Muscle layer of colon (tissue), 2 donors: Measurements from ENCODE around the gene DHX8.
"Not testable (repeated sequence)": the region's sequence is repeated elsewhere in the genome, so short reads cannot be mapped to it uniquely, and the experiment has no call there.

Source experiments
- H3K27ac ChIP-seq: one replicate; pipeline ENCODE4 v1.7.0; 2013; ENCODE audit warnings: low read depth, mild to moderate bottlenecking, low read length, moderate library complexity
- H3K27me3 ChIP-seq, 2 donors: one replicate each; pipeline ENCODE4 v1.7.0; 2013; ENCODE audit warnings: low read length in 2 of 2, mild to moderate bottlenecking in 2 of 2; ENCODE audit not compliant: insufficient read depth in 2 of 2, control insufficient read depth in 1 of 2
- H3K36me3 ChIP-seq: one replicate; pipeline ENCODE4 v1.7.0; 2013; ENCODE audit warnings: mild to moderate bottlenecking, low read length; ENCODE audit not compliant: insufficient read depth
- H3K4me1 ChIP-seq: one replicate; pipeline ENCODE4 v1.7.0; 2013; ENCODE audit warnings: mild to moderate bottlenecking, low read length; ENCODE audit not compliant: insufficient read depth
- H3K4me3 ChIP-seq, 2 donors: one replicate each; pipeline ENCODE4 v1.7.0; 2013; ENCODE audit warnings: low read length in 2 of 2, low read depth in 1 of 2, mild to moderate bottlenecking in 1 of 2, moderate library complexity in 1 of 2
- H3K9ac ChIP-seq: one replicate; pipeline ENCODE4 v1.7.0; 2013; ENCODE audit warnings: low read length
- H3K9me3 ChIP-seq: one replicate; pipeline ENCODE4 v1.7.0; 2013; ENCODE audit warnings: mild to moderate bottlenecking, low read length
- donor health status: abdominal sarcoma.
- donor health status: Adenocarcinoma of cecum.

Gene DHX8

DNA sequence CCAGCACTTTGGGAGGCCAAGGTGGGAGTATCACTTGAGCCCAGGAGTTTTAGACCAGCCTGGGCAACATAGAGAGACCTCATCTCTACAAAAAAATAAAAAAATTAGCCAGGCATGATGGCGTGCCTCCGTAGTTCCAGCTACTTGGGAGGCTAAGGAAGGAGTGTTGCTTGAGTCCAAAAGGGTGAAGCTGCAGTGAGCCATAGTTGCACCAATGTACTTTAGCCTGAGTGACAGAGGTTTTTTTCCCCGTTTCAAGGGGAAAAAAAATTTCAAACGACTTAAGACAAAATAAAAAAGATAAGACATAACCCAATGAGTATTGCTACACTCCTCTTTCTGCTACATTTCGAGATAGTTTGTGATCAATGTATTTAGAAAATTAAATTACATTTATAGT is 6.8 kb downstream of the DHX8 start:
- H3K4me1 ChIP-seq = peaks cover 4% of the 10 kb centered on the region
- H3K27ac ChIP-seq = no peak overlapping the region
- peaks cover 44% of the 10 kb centered on the region for H3K36me3 ChIP-seq
- no peak overlapping the region for H3K4me3 ChIP-seq
- H3K9me3 ChIP-seq = no peaks in the 10 kb centered on the region
- H3K9ac ChIP-seq = no peak overlapping the region
- H3K27me3 ChIP-seq = no peaks in the 10 kb centered on the region

DNA sequence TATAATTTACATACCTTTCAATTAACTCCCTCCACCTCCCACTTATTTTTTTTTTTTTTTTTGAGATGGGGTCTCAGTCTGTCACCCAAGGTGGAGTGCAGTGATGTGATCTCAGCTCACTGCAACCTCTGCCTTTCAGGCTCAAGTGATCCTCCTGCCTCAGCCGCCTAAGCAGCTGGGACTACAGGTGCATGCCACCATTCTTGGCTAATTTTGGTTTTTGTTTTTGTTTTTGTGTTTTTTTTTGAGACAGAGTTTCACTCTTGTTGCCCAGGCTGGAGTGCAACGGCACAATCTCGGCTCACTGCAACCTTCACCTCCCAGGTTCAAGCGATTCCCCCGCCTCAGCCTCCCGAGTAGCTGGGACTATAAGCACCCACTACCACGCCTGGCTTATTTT is 25.7 kb downstream of the DHX8 start:
- not testable (repeated sequence) for H3K27me3 ChIP-seq, H3K4me3 ChIP-seq
- H3K36me3 ChIP-seq = peaks cover 68% of the 10 kb centered on the region

DNA sequence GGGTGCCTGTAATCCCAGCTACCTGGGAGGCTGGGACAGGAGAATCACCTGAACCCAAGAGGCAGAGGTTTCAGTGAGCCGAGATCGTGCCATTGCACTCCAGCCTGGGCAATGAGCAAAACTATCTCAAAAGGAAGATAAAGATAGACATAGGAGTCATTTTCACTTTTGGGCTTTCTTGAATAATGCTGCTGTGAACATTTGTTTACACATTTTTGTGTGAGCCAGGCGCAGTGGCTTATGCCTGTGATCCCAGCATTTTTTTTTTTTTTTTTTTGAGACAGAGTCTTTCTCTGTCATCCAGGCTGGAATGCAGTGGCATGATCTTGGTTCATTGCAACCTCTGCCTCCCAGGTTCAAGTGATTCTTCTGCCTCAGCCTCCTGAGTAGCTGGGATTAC is 27.4 kb downstream of the DHX8 start:
- not testable (repeated sequence) for H3K27ac ChIP-seq, H3K9ac ChIP-seq, H3K9me3 ChIP-seq, H3K27me3 ChIP-seq, H3K4me1 ChIP-seq, H3K4me3 ChIP-seq
- H3K36me3 ChIP-seq = peaks cover 61% of the 10 kb centered on the region

More for the DNA sequence above, 25.7 kb downstream of the DHX8 start:
- H3K9me3 ChIP-seq, H3K27ac ChIP-seq, H3K4me1 ChIP-seq, H3K9ac ChIP-seq: not testable (repeated sequence)

DNA sequence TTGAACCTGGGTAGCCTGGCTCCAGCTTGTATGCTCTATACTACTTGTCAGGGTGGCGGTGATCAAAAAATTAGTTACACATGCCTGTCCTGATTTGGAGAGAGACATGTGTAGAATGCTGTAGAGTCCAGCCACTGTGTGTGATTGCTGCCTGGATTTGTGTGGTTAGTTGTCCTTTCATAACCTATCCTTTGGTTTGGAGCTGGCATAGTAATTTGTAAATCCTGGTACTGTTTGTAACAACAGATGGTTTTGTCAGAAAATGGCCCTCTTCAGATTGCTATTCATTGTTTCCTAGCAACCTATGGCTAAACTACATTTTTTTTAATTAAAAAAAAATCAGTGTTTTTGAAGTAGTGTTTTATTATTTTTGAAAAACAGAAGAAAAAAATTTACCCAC is 31.9 kb downstream of the DHX8 start:
- H3K27ac ChIP-seq = no peak overlapping the region
- no peaks in the 10 kb centered on the region for H3K4me1 ChIP-seq
- no peak overlapping the region for H3K4me3 ChIP-seq
- no peaks in the 10 kb centered on the region for H3K27me3 ChIP-seq
- no peak overlapping the region for H3K9ac ChIP-seq
- no peaks in the 10 kb centered on the region for H3K9me3 ChIP-seq
- peaks cover 70% of the 10 kb centered on the region for H3K36me3 ChIP-seq

DNA sequence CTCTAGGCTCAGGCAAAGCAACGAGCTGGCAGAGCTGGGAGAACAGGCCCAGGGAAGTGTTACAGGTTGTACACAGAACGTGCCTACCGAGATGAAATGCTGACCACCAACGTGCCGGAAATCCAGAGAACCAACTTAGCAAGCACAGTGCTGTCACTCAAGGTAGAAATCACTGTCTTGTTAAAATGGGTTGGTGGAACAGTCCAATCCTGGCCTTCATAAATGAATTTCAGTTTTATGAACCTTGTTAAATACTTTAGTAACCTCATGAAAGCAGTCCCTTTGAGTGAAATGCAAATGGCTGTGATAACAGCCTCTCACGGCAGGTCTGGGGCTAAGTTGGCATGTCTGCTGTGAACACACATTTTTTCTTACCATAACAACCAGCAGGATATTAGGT is 33.4 kb downstream of the DHX8 start:
- H3K27ac ChIP-seq = no peak overlapping the region
- no peak overlapping the region for H3K9ac ChIP-seq

DNA sequence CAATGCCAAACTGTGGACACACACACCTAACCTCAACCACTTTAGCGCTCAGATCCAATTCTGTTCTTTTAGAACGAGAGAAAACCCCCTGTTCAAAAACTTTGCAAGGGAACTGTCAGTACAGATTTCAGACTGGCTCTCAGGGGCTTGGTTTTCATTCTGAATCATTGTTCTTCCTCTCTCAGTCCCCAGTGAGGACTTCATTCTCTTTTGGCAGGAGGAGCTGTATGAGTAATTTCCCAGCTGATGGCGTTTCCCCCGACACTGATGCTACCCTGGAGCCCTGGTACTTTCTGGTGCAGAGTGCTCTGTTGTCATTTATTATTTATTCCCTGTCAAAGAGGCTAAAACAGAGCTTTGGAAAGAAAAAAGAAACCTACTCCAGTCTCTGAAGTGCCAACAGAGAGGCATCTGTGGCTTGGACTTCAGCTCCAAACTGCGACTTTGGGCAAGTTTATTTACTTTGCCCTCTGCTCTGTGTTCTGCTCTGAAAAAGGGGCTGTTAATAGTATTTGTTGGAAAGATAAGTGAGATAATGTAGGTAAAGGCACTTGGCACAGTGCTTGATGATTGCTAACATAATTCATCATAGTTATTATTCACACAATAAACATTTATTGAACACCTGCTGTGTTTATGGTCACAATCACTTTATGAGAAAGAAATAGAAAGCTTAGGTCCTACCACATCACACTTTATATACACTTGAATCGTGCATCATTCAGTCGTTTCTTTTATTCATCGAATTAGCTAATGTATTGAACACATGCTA is 34.0 kb downstream of the DHX8 start:
- Histone ChIP-seq H3K36me3 (peaks cover 78% of the 10 kb centered on the region), H3K9ac (no peak overlapping the region), H3K9me3 (no peaks in the 10 kb centered on the region), H3K4me3 (no peak overlapping the region), H3K27ac (no peak overlapping the region), H3K4me1 (no peaks in the 10 kb centered on the region), H3K27me3 (no peaks in the 10 kb centered on the region)

More for the DNA sequence above, 33.4 kb downstream of the DHX8 start:
- no peaks in the 10 kb centered on the region for H3K4me1 ChIP-seq
- H3K27me3 ChIP-seq = no peaks in the 10 kb centered on the region
- no peaks in the 10 kb centered on the region for H3K9me3 ChIP-seq
- peaks cover 76% of the 10 kb centered on the region for H3K36me3 ChIP-seq
- no peak overlapping the region for H3K4me3 ChIP-seq

DNA sequence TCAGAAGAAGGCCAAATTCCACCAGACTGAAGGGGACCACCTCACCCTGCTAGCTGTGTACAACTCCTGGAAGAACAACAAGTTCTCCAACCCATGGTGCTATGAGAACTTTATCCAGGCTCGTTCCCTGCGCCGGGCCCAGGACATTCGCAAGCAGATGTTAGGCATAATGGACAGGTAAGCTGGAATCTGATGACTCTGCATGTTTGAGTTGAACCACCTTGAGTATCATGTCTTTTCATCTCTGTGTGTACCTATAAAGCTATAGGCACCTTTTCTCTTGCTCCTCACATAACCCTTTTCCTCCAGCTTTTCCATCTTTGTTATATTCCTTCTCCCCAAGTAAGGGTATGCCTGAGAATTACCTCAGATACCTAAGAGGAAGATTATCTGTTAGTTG is 37.6 kb downstream of the DHX8 start:
- peaks cover 94% of the 10 kb centered on the region for H3K36me3 ChIP-seq
- no peaks in the 10 kb centered on the region for H3K4me1 ChIP-seq
- no peak overlapping the region for H3K9ac ChIP-seq
- no peaks in the 10 kb centered on the region for H3K9me3 ChIP-seq
- no peaks in the 10 kb centered on the region for H3K27me3 ChIP-seq
- no peak overlapping the region for H3K27ac ChIP-seq
- no peak overlapping the region for H3K4me3 ChIP-seq

DNA sequence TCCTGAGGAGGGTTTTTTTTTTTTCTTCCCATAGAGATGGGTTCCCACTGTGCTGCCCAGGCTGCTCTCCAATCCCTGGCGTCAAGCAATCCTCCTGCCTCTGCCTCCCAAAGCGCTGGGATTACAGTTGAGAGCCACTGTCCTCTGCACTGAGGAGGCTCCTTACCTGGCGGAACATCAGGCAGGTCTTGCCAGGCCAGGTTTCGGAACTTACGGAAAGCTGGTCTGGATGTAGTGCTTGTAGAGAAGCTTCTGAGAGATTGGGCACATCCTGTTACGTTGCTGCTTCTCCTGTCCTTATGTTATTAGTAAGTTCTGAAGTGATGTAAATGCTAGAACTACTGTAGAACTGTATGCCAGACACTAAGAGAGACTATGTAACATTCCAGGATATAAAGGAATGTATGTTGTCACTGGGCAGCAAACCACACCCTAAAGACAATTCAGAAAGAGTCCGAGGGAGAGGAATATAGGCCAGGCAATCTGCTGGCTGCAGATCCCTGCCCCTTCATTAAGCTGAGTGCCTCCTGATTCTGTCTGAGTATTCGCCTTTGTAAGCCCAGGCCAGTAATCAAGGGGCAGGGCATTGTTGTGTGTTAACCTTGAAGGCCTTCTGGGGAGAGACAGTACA is 41.3 kb downstream of the DHX8 start:
- Histone ChIP-seq H3K27me3 (no peaks in the 10 kb centered on the region), H3K4me1 (peaks cover 3% of the 10 kb centered on the region), H3K9me3 (no peaks in the 10 kb centered on the region), H3K4me3 (no peak overlapping the region), H3K27ac (no peak overlapping the region), H3K9ac (no peak overlapping the region), H3K36me3 (peaks cover 69% of the 10 kb centered on the region)

DNA sequence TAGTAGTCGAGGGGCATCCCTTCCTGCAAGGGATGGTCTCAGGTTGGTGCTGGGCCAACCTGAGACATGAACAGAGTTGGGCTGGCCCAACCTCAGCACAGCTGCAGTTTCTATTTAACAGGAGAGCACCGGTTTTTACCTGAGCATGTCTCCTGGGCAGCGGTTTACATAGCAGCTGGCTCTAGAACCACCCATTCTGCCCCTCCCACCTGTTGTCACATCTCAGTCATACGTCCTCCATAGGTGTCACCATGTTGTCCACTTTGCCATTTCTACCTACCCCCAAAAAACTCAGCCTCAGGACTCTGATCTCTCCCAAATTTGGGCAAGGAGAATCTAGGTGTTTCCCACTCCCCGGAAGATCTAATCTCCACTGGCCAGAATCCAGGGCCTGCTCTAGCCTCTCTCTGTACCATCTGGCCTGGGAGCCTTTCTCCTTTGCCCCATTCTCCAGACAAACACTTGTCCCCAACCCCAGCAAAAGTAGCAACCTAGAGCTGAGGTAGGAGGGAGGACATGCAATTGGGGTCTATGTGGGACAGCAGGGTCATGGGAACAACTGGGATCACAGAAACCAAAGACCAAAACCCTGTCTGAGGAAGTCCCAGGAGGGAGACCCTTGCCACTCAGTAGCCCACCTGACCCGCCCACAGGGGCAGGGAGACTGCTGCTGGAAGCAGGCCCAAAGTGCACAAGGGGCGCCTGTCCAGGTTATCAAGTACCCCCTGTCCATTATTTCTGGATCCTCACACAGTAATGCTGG is 43.3 kb downstream of the DHX8 start:
- no peaks in the 10 kb centered on the region for H3K27me3 ChIP-seq
- peaks cover 16% of the 10 kb centered on the region for H3K4me1 ChIP-seq
- no peak overlapping the region for H3K4me3 ChIP-seq
- H3K9ac ChIP-seq = no peak overlapping the region
- H3K36me3 ChIP-seq = peaks cover 48% of the 10 kb centered on the region
- H3K27ac ChIP-seq = no peak overlapping the region
- H3K9me3 ChIP-seq = no peaks in the 10 kb centered on the region

DNA sequence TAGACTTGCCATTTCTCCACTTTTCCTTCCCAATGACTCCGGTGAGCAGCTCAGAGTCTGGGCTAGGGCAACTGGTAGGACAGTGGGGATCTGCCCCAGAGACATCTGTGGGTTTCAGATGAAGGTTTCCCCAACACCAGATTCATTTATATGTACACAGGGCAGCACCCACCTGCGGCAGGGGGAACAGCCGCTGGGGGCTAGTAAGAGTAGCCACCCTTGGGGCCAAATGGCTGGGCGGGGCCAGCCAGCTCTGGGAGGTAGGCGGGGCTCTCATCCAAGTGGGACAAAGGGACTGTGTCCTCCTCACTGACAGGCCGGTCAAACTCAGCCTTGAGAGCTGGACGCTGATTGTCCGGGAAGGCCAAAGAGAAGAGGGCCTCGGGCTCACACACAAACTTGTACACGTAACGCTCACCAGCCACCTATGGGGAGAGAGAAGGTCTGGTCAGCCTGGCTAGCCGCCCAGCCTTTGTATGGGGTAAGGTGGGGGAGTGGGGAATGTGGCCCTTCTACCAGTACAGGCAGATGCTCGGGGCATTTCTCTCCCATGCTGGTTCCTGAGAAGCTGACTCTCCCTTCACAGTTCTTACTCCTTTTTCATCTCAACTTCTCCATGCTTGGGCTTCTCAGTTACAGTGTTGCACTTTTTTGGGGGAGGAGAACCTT is 44.7 kb downstream of the DHX8 start:
- Histone ChIP-seq H3K9me3 (no peaks in the 10 kb centered on the region), H3K4me1 (peaks cover 16% of the 10 kb centered on the region), H3K36me3 (peaks cover 36% of the 10 kb centered on the region), H3K9ac (no peak overlapping the region), H3K4me3 (no peak overlapping the region), H3K27ac (no peak overlapping the region), H3K27me3 (no peaks in the 10 kb centered on the region)
